Stomach smooth muscle (tissue), 2 donors: Measurements from ENCODE around the gene AP1M1.

ENCODE experiments used
- H3K27ac ChIP-seq: one replicate; pipeline ENCODE4 v1.7.0; 2013; ENCODE audit warnings: mild to moderate bottlenecking, low read length, inconsistent platforms
- H3K27me3 ChIP-seq, 2 donors: one replicate each; pipeline ENCODE4 v1.7.0; 2013; ENCODE audit warnings: low read length in 2 of 2; ENCODE audit not compliant: insufficient read depth in 2 of 2, control insufficient read depth in 1 of 2
- H3K36me3 ChIP-seq, 2 donors: one replicate each; pipeline ENCODE4 v1.7.0; 2013; ENCODE audit warnings: low read length in 2 of 2; ENCODE audit not compliant: control insufficient read depth in 2 of 2, insufficient read depth in 2 of 2
- H3K4me1 ChIP-seq: one replicate; pipeline ENCODE4 v1.7.0; 2013; ENCODE audit warnings: low read length; ENCODE audit not compliant: control insufficient read depth, insufficient read depth
- H3K4me3 ChIP-seq, 2 donors: one replicate each; pipeline ENCODE4 v1.7.0; 2013; ENCODE audit warnings: low read length in 2 of 2
- H3K9ac ChIP-seq, 2 donors: one replicate each; pipeline ENCODE4 v1.7.0; 2013; ENCODE audit warnings: low read length in 2 of 2, mild to moderate bottlenecking in 1 of 2
- H3K9me3 ChIP-seq, 2 donors: one replicate each; pipeline ENCODE4 v1.7.0; 2013; ENCODE audit warnings: low read length in 2 of 2; ENCODE audit not compliant: control insufficient read depth in 2 of 2
- donor health status: healthy.
- donor health status: Pancreatic carcinoma.

AP1M1 gene

DNA sequence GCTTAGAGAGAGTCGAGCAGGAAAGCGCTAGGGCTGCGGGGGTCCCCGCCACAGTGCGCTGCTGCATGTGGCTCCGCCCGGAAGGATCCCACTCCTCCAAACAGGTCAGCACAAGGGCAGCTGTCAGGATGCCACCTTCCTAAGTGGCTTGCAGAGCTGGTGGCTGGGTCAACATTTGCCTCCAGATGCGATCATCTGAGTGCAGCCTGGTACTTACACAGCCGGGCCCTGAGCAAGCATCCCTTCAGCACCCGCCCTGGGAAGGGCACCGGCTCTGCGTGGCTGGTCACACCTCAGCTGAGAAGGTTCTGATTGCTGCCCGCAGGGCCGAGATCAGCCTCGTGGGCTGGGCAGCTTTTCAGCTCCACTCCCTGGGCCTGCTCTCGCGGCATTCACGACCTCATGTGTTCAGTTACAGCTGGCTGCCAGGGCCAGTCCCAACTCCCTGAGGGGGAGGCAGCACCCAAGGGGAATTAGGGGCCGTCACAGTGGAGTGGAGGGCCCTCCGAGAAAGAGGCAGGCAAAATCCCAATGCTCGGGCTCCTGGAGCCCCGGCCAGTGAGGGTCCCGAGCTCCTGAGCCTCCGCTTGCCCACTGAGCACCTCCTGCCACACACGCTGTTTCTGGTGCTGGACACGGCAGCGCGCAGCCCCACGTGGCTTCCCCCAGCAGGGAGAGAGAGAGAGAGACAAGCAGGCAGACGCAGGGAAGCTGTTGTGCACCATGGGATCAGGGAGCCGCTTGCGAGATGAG, 26.8 kb downstream of the AP1M1 start:
- H3K9ac ChIP-seq, result no peak overlapping the region
- no peaks in the 10 kb centered on the region for H3K4me1 ChIP-seq
- peaks cover 8 to 19% of the 10 kb centered on the region in 2 donors for H3K9me3 ChIP-seq
- H3K27me3 ChIP-seq, result no peaks in the 10 kb centered on the region
- H3K27ac ChIP-seq, result no peak overlapping the region
- peaks cover 37 to 64% of the 10 kb centered on the region in 2 donors for H3K36me3 ChIP-seq
- no peak overlapping the region for H3K4me3 ChIP-seq

DNA sequence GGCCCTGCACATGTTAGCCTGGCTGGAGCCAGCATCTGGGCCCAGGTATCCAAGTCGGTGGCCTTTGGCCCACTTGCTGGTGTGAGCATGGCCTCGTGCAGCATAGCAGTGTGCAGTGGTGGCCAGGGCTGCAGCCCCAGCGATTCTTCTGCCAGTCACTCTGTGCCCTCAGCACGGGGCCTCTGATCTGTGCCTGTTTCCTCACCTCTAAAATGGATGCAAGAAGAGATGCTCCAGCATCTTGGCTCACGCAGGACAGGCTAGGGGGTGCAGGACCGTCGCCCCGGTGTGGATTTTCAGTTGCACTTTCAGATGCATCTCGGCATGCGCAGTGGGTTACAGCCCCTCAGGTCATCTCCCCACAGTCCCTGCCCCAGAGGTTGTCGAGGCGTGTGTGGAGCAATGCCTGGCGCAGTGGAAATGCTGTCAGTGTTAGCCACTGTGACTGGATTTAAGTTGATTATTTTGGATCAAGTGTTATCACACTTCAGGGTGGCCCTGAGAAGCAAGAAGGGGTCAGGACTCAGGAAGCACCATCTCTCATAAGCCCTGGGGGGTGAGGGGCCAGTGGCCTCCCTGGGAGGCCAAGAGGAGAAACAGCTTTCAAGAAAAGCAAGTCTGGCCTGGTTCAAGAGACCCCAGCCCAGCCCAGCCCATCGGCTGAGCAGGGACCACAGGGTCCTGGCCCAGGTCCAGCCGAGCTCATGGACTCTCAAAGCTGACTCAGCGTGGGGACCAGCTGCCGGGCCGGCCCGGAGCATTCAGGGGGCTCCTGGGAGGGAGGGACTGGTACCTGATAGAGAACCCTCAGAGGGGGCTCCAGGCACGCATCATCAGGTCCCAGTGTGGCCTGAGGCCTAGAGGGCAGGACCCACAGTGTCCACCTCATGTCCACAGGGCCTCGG, 27.8 kb downstream of the AP1M1 start:
- Histone ChIP-seq H3K4me1 (no peaks in the 10 kb centered on the region), H3K27me3 (no peaks in the 10 kb centered on the region), H3K9me3 (peaks cover 8 to 13% of the 10 kb centered on the region in 2 donors), H3K36me3 (peaks cover 44 to 65% of the 10 kb centered on the region in 2 donors), H3K27ac (no peak overlapping the region), H3K4me3 (no peak overlapping the region), H3K9ac (no peak overlapping the region)

DNA sequence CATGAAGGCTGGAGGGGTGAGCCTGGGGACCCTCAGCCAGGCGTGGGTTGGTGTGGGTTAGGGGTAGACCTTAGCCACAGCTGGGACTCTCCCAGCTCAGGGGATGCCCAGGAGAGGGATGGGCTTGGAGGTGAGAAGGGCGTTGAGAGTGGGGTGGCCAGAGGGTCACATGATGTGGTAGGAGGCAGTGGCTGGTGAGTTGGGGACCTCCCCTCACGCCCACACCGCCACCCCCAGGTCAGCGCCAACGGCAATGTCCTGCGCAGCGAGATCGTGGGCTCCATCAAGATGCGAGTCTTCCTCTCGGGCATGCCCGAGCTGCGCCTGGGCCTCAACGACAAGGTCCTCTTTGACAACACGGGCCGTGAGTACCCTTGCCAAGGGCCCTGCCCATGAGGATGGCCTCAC, 28.5 kb downstream of the AP1M1 start:
- peaks cover 3 to 7% of the 10 kb centered on the region in 2 donors for H3K9me3 ChIP-seq
- H3K9ac ChIP-seq, result no peak overlapping the region
- H3K4me3 ChIP-seq, result no peak overlapping the region
- H3K27ac ChIP-seq, result no peak overlapping the region
- H3K36me3 ChIP-seq, result peaks cover 44 to 62% of the 10 kb centered on the region in 2 donors
- H3K4me1 ChIP-seq, result no peaks in the 10 kb centered on the region
- H3K27me3 ChIP-seq, result no peaks in the 10 kb centered on the region

DNA sequence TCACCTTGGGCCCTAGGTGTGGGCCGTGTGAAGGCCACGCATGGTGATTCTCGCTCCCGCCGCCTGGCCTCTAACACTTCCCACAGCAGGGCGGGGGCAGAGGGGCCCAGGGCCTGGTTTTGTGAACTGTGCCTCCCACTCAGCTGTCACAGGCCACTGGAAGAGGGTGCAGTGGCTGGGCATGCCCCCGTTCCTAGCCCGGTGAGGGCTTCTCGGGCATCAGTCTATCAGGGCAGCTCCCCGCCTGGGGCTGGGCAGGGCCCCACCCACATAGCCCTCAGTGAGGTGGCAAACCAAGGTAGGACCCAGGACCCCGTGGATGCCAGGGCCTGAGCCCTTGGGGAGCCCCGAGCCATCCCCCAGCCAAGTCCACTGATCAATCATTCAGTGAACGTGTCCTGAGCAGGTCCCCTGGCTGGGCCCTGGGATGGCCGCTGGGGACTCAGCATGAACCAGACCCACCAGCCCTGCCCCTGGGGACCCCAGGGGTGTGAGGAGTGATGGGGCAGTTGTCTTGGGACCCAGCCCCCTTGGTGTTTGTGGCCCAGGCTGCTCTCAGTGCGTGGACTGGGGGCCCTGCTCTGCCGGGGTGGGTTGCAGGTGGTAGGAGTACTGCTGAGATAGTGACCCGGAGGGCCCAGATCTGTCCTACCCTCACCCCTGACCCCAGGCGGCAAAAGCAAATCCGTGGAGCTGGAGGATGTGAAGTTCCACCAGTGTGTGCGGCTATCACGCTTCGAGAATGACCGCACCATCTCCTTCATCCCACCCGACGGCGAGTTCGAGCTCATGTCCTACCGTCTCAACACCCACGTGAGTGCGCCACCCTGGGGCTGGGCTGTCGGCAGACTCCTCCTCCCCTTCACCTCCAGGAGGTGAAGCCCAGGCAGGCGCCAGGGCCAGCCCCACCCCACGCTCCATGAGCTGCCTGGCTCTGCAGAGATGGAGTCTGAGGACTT, 29.4 kb downstream of the AP1M1 start:
- H3K36me3 ChIP-seq, result peaks cover 44 to 70% of the 10 kb centered on the region in 2 donors
- no peaks in the 10 kb centered on the region for H3K9me3 ChIP-seq

DNA sequence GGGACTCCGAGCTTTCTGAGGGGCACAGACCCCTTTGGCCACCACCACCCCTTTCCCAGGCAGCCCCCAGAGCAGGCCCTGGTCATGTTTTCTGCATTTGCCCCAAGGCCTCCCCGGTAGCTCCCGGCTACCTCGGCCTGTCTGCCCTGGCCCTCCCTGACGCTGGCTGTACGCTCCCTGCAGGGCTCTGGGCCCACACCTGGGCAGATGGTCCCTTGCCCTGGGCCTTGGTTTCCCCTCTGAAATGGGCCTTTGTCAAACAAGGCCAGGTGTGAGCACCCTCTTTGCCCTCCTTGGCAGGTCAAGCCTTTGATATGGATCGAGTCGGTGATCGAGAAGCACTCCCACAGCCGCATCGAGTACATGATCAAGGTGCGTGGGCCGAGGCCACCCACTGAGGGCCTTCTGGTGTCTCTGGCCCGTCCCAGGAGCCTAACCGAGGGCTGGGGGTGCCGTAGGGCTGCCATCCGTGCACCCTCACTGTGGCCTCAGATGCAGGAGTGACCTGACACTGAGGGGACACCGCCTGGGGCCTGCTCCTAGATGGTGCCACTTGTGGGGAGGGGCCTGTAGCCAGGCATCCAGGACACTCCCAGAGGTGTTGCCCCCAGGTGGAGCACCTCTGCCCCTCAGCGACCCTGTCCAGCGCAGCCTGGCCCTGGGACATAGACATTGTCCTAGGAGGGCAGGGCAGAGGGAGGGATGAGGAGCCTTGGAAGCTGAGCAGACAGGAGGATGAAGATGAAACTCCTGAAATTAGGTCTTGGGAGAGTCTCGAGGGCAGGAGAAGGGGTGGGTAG, 30.3 kb downstream of the AP1M1 start:
- Histone ChIP-seq H3K36me3 (peaks cover 41 to 73% of the 10 kb centered on the region in 2 donors), H3K27me3 (no peaks in the 10 kb centered on the region), H3K4me1 (no peaks in the 10 kb centered on the region), H3K4me3 (no peak overlapping the region), H3K27ac (no peak overlapping the region), H3K9me3 (no peaks in the 10 kb centered on the region), H3K9ac (no peak overlapping the region)

More for the DNA sequence above, 29.4 kb downstream of the AP1M1 start:
- Histone ChIP-seq H3K4me3 (no peak overlapping the region), H3K9ac (no peak overlapping the region), H3K4me1 (no peaks in the 10 kb centered on the region), H3K27ac (no peak overlapping the region), H3K27me3 (no peaks in the 10 kb centered on the region)

DNA sequence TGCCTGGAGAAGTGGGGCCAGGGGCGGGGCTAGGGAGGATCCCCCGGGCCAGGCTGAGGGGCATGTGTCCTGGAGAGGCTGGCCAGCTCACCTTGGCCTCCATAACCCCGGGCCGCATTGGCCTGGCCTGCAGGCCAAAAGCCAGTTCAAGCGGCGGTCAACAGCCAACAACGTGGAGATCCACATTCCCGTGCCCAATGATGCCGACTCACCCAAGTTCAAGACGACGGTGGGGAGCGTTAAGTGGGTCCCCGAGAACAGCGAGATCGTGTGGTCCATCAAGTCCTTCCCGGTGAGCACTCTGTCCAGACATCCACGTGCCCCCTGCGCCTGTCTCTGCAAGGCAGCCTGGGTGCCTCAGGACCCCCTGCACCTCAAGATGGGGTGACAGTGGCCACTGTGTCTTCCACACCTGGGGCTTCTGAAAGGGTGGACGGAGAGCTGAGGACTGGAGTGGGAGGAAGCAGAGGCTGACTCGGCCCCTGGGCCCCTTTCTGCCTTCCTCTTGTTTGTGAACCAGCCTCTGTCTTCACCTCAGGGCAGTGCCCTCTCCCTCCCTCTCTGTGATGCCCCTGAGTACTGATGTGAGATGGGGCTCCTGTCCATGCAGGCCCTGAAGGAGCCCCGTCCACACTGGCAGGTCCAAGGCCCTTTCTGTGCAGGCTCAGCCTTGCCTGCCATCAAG, 31.1 kb downstream of the AP1M1 start:
- Histone ChIP-seq H3K27ac (no peak overlapping the region), H3K27me3 (no peaks in the 10 kb centered on the region), H3K4me3 (no peak overlapping the region), H3K4me1 (no peaks in the 10 kb centered on the region), H3K36me3 (peaks cover 38 to 68% of the 10 kb centered on the region in 2 donors), H3K9me3 (no peaks in the 10 kb centered on the region), H3K9ac (no peak overlapping the region)

DNA sequence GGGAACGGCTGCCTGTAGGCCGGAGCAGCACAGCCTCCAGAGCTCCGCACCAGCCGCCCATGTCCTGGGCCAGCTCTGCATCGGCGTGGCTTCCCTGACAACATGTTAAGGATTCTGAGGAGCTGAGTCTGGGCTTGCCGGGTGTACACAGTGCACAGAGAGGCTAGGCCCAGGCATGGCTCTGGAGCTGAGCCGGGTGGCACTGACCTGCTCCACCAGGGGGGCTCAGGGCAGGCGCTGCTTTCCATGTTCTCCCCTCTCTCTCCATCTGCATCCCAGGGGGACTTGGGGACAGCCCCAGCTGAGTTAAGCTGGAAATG, 31.6 kb downstream of the AP1M1 start:
- no peak overlapping the region for H3K4me3 ChIP-seq
- no peaks in the 10 kb centered on the region for H3K9me3 ChIP-seq
- no peak overlapping the region for H3K27ac ChIP-seq

DNA sequence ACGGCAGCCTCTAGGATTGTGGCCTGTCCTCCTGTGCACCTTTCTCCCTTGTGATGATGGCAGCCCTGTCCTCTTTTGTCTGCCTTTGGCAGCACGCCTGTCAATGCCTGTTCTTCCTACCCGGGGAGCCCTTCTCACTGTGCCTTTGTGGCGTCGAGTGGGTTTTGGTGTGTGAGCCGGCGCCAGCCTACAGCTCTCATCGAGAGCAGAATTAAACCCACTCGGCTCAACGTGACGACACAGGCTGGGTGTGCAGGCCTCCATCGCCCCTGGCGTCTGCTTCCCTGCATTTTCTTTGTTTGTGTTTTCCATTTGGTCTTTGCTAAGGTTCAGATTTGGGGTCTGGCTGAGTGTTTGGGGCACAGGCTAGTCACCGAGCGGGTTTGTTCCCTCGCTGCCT, 34.4 kb downstream of the AP1M1 start:
- H3K27ac ChIP-seq, result no peak overlapping the region
- H3K4me3 ChIP-seq, result no peak overlapping the region
- H3K4me1 ChIP-seq, result no peaks in the 10 kb centered on the region
- H3K9ac ChIP-seq, result no peak overlapping the region
- no peaks in the 10 kb centered on the region for H3K9me3 ChIP-seq
- H3K27me3 ChIP-seq, result no peaks in the 10 kb centered on the region
- H3K36me3 ChIP-seq, result peaks cover 35 to 60% of the 10 kb centered on the region in 2 donors

More for the DNA sequence above, 31.6 kb downstream of the AP1M1 start:
- Histone ChIP-seq H3K4me1 (no peaks in the 10 kb centered on the region), H3K27me3 (no peaks in the 10 kb centered on the region), H3K9ac (no peak overlapping the region), H3K36me3 (peaks cover 33 to 68% of the 10 kb centered on the region in 2 donors)

DNA sequence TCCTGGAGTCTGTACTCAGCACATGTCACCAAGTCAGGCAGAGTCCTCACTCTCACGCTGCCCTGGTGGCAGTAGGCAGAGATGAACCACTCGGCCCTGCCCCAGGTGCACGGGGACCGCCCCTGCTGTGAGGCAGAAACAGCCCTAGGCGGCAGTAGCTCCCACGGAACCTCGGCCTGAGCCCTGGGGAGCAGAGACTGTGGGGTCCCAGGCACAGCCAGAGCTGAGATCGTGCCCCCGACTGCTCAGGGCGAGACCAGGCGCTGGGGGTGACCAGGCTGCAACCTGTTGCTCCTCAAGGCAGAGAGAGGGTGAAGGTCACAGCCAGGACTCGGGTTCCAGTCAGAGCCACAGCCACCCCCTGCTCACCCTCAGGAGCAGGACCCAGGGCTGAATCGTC, 34.9 kb downstream of the AP1M1 start:
- Histone ChIP-seq H3K27me3 (no peaks in the 10 kb centered on the region), H3K4me3 (no peak overlapping the region), H3K36me3 (peaks cover 31 to 60% of the 10 kb centered on the region in 2 donors), H3K9me3 (no peaks in the 10 kb centered on the region), H3K4me1 (no peaks in the 10 kb centered on the region), H3K9ac (no peak overlapping the region), H3K27ac (no peak overlapping the region)
